HG03520 (cell line): ENCODE data around the gene TRPC4AP.
"Not testable (repeated sequence)": the region's sequence is repeated elsewhere in the genome, so short reads cannot be mapped to it uniquely, and the experiment has no call there.

ENCODE experiments used
- ATAC-seq: cut with Tn5 transposase; IDR thresholded peaks from one replicate; pipeline ENCODE4 v1.9.1; 2021; ENCODE audit warnings: mild to moderate bottlenecking, moderate library complexity; ENCODE audit not compliant: unreplicated experiment

The TRPC4AP gene, protein sequence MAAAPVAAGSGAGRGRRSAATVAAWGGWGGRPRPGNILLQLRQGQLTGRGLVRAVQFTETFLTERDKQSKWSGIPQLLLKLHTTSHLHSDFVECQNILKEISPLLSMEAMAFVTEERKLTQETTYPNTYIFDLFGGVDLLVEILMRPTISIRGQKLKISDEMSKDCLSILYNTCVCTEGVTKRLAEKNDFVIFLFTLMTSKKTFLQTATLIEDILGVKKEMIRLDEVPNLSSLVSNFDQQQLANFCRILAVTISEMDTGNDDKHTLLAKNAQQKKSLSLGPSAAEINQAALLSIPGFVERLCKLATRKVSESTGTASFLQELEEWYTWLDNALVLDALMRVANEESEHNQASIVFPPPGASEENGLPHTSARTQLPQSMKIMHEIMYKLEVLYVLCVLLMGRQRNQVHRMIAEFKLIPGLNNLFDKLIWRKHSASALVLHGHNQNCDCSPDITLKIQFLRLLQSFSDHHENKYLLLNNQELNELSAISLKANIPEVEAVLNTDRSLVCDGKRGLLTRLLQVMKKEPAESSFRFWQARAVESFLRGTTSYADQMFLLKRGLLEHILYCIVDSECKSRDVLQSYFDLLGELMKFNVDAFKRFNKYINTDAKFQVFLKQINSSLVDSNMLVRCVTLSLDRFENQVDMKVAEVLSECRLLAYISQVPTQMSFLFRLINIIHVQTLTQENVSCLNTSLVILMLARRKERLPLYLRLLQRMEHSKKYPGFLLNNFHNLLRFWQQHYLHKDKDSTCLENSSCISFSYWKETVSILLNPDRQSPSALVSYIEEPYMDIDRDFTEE

DNA sequence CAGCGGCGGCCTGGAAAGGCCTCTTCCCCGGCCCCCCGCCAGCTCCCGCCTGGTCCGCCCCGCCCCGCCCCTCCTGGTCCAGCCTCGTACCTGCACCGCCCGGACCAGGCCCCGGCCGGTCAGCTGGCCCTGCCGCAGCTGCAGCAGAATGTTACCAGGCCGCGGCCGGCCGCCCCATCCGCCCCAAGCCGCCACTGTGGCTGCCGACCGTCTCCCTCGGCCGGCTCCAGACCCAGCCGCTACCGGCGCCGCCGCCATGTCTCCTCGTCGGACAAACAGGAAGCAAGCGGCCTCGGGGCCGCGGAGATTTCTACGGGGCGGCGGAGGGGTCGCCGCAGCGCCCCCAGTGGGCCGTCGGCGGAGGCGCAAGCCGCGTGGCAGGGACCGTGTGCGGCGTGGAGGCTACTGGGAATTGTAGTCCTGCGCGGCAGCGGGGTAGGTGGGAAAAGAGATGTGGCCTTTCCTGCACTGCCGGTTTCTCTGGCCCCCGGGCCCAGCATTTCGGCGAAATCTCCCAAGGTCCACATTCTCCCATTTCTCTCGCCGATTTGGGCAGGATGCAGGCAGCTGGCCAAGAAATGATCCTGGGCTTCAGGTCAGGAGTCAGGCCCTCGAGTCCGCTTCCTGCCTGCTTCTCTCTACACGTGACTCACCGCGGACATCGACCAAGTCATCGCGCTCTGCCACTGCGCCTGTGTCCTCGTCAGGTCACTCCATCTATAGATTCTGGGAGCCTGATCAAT lies at the start of gene TRPC4AP:
Gene TRPC4AP (minus strand): TSS at position 284 of the 743 bp plus-strand sequence. CDS start 26 bp downstream, at position 258.
- peak; percentile 92 for ATAC-seq

DNA sequence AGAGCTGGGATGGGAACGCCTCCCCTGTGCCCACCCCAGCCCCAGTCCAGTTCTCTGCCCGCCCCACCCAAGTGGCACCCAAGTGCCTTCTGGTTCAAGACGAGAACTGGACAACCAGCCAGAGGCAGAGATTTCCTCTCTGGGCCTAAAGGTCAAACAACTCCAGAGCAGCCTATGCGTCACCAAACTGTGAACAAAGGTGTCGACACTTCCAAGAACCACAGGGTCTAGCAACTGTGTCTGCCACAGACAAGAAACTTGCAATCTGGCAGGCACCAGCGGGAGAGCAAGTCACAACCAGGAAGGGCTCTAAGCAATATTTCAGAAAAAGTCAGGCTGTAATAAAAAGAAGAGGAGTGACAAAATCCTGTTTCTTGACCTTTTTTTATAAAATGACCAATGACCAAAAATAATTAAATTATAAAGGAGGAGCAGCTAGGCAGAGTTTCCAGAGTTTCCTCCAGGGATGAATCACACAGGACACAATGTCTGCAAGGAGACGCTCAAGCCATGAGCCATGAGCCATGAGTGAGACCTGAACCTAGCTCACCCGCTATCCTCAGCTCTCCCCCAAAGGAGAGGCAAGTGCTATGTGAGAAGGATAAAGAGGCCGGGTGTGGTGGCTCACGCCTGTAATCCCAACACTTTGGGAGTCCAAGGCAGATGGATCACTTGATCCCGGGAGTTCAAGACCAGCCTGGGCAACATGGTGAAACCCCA lies 43.4 kb upstream of the TRPC4AP start:
- no peak for ATAC-seq

DNA sequence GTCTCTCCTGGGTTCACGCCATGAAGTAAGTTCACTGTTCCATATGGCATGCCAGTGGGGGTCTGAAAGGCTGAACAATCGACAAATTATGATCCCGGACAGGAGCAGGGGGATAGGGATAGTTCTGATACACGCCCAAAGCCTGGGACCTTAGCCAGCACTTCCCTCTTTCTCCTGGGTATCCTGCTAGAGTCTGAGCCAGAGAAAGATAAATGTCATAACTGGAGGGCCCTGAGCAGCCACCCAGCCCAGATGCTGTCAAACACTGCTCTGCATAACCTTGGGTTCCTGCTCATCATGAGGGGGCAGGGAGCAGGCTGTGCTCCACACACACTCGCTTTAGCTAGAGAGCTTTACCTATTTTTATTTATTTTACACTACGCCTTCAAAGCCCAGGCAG lies 42.3 kb upstream of the TRPC4AP start:
- no peak for ATAC-seq

DNA sequence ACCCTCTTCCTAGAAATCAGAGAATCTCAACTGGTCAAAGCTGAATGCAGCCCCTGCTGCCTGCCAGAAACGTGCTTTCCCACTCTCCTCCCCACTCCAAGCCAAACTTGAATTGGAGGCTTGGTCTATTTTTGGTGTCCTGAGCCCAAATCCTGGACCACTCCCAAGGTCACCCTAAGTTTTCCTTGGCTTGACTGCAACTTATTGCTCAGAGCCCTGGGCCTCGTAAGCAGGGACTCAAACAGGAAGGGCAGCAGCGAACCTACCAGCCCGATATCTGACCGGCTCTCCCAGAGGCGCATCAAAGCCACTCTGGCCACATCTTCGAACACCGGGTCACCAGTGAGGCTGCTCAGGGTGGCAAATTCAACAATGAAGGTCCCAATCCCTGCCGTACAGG lies 41.9 kb upstream of the TRPC4AP start:
- ATAC-seq: no peak

DNA sequence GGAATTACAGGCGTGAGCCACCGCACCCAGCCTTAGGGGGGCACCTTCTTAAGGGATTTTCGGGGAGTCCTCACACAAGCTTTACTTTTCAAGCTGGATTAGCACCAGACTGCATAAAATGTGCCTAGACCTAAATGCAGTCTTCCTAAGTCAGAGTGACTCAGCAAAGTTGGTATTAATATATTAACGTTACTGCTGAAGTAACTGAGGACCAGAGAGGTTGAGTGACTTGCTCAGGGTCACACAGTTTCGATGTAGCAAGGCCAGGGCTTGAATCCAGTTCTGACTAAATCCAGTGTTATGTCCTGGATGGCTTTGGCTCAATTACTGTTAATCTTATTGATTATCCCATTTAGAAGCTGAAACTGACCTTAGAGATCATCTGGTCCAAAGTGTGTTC lies 41.1 kb upstream of the TRPC4AP start:
- ATAC-seq: no peak

DNA sequence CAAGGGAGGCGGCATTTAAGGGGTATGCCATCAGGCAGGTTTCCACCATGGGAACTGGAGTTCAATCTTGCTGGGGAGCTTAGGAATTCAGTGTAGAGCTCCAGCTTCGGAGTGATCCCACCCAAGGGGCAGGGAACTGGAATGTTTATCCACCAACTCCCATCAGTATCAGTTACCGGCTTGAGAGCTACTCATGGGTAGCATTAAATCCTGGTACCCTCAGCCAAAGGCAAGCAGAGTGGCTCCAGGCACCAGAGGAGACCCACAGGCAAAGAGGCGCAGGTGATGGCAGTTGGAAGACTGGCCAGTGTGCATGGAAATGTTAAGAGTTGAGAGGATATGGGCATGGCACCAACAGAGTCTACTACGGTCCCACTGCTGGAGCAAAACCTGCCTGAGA lies 40.4 kb upstream of the TRPC4AP start:
- no peak for ATAC-seq

DNA sequence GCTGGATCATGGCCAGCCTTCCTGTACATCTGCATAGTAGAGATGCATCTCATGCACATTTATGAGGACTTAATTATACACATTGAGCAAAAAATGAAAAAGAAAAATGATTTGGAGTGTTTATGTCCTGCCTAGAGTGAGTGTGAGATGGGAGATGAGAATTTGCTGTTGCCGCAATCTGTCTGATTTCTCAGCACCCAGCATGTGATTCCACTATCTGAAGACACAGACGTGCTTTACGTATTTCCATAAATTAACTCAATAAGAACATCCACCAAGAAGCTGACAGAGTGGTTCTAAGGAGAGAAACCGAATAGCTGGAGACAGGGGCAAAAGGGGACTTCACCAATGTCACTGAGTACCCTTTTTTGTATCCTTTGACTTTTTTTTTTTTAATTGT lies 39.3 kb upstream of the TRPC4AP start:
- no peak for ATAC-seq

DNA sequence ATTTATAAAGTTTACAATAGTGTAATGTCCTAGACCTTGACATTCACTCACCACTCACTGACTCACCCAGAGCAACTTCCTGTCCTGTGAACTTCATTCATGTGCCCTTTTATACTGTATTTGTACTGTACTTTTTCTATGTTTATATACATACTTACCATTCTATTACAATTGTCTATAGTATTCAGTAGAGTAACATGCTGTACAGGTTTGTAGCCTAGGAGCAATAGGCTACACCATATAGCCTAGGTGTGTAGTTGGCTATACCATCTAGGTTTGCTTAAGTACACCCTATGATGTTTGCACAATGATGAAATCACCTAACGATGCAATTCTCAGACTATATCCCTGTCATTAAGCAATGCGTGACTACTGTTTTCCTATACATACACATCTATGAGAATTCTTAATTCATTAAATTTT lies 37.1 kb upstream of the TRPC4AP start:
- no peak for ATAC-seq

DNA sequence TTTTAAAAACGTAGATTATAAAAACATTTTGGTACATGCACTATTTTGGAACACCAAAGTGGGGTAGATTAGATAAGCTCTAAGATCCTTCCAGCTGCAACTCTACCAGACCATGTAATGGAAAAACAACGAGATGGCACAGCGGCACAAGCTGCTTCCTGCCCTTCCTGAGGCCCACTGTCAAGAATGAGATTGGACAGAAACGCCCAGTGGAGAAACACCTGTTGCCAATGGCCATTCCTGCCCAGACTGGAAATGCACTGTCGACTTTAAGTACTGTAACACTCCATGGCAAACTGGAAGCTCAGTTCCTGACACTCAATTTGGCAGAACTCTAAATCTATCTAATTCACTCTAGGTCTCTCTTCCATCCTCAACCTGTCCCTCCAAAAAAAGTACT lies 33.1 kb upstream of the TRPC4AP start:
- no peak for ATAC-seq

DNA sequence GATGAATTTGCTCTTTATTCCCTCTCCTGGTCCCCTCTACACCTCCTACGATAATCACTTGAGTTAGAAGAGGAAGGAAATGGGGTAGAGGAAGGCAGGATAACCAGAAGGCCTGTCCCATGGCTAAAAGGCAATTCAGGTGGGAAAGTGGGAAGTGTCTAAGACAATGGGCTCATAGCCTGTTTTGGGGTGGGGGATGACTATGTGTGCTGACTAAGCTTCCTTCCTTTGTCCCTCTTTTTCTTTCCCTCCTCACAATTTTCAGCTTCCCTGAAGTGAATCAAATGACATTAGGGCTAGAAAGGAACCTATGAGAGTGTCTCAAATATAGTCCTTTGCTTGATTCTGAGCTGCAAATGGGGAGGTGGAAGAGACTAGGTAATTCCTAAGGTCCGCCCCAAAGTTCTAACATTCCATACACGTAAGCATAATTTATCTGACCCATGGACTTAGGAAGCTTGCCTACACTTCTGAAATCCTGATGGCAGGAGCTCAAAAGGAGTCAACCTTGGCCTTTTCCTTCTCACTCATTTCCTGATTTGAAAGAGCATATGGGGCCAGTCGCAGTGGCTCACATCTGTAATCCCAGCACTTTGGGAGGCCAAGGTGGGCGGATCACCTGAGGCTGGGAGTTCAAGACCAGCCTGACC lies 30.3 kb upstream of the TRPC4AP start:
- ATAC-seq: no peak

DNA sequence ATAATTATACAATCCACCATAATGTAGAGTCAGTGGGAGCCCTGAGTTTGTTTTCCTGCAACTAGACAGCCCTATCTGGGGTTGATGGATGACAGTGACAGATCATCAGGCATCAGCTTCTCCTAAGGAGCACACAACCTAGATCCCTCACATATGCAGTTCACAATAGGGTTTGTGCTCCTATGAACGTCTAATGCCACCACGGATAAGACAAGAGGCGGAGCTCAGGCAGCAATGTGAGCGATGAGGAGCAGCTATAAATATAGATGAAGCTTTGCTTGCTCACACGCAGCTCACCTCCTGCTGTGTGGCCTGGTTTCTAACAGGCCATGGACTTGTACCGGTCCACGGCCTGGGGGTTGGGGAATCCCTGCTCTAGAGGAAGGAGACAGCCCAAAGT lies 28.6 kb upstream of the TRPC4AP start:
- ATAC-seq: no peak

DNA sequence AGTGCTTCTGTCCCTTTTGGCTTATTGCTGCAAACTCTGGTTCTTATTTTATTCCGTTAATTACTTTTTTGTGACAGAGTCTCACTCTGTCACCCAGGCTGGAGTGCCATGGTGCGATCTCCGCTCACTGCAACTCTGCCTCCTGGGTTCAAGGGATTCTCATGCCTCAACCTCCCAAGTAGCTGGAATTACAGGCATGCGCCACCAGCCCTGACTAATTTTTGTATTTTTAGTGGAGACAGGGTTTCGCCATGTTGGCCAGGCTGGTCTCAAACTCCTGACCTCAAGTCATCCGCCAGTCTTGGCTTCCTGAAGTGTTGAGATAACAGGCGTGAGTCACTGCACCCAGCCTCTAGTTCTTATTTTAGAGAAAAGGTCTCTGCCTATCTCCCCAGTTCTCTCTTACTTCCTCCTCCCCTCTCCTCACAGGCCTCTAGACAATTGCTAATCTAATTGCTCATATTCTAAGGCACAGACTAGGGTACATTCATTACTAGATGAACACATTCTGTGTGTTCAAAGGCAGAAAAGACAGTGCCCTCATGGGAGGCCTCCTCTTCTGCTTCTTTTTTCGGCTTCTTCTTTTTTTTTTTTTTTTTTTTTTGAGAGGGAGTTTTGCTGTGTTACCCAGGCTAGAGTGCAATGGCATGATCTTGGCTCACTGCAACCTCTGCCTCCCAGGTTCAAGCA lies 27.6 kb upstream of the TRPC4AP start:
- no peak for ATAC-seq

DNA sequence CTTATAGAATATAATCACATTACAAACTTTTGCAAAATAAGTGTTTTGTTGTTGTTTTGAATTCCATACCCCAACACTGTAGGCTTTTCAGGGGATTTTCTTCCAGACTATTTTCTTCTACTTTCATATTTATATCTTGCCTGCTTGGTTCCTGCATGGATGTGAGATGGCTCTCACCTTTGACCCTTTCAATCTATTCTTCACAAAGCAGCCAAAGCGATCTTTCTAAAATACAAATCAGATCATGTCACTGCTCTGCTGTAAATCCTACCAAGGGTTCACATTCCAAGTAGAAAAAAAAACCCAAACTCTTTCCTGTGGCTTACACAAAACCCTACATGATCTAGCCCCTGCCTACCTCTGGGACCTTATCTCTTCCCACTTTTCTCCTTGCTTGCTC lies 25.0 kb upstream of the TRPC4AP start:
- ATAC-seq: no peak

DNA sequence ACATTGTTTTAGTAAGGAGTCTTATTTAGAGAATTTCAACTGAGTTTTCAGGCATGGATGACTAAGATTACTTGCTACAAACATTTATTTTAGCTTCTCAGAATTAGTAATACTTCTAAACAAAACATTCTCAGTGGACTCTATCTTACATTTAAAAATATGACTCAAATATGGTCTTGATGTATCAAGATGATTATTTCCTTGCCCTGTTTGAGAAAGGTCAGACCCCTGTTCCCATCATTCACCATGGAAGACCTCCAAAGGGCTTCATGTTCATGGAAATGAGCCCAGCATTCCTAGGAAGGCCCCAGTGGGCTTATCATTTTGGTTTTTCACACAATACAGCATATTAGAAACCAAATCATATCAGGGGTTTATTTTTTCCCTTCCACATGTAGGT lies 24.6 kb upstream of the TRPC4AP start:
- ATAC-seq: no peak

DNA sequence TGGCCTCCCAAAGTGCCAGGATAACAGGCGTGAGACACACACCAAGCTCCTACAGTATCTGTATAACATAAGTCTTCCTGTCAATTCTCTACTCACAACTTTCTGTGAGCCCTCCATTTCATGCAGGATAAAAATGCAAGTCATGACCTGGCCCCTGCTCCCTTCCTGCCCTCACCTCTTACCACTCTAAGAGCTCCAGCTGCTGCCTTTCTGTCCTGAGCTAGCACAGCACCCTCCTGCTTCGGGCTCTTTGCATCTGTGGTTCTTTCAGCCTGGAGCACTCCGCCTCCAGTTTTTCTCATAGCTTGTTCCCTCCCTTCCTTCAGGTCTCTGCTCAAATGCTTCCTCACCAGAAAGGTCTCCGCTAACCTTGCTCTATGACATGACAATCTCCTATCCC lies 23.7 kb upstream of the TRPC4AP start:
- ATAC-seq: no peak

DNA sequence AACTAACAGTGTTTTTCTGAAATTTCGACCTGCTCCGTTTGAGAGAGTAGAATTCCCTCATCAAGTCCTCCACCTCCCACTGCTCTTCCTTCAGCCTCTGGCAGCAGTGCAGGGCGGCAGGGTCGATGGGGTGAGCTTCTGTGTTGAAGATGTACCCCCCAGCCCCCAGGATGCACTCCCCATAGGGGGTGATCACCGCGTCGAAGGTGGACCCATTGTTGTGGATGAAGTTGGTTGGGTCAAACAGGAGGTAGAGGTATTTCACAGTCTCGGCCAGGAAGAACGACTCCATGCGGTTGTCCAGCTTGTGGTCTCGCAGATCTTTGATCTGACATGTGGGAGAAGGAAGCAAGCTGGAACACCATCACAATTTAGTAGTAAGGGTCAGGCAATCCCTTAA lies 23.0 kb upstream of the TRPC4AP start:
- ATAC-seq: no peak

DNA sequence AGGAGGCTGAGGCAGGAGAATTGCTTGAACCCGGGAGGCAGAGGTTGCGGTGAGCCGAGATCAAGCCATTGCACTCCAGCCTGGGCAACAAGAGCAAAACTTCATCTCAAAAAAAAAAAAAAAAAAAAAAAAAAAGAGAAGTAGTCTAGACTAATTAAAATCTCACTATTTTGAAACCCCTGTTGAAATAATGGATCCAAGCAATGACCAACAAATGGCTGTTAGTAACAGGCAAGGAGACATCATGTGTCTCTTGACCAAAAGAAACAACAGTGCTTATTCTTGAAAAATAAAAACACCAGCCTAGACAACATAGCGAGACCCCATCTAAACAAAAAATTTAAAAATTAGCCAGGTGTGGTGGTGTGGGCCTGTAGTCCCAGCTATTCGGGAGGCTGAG lies 19.7 kb upstream of the TRPC4AP start:
- ATAC-seq: not testable (repeated sequence)

DNA sequence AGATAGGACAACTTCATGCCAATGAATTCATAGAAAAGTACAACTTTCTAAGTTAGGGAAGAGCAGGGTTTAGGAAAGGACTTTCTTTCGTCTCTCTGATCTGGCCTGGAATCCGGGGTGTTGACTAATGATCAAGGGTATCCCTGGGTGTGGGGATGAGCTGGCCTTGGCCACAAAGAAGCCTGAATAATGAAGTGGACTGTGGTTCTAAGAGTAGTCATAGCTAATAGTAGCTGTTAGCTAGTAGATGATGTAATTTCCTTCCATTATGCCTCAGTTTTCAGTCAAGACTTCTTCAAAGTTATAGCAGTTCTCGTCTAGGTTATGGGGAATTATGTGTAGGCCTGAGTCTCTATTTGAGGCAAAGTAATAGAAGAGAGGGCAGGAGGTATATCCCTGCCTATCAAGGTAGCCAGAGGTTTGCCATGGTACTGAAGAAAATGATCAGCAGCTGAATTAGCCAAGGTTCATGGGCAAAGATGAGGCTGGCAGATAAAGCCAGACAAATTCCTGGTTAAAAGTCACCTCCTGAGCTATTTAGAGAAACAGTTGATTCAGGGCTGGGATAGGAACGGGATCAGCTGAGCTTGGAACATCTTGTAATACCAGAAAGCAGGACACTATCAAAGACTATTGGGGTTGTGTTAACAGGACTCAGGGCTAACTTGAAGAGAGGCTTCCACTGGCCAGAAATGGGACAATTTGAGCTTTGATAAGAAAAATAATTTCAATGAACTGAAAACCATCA lies 18.7 kb upstream of the TRPC4AP start:
- ATAC-seq: no peak

DNA sequence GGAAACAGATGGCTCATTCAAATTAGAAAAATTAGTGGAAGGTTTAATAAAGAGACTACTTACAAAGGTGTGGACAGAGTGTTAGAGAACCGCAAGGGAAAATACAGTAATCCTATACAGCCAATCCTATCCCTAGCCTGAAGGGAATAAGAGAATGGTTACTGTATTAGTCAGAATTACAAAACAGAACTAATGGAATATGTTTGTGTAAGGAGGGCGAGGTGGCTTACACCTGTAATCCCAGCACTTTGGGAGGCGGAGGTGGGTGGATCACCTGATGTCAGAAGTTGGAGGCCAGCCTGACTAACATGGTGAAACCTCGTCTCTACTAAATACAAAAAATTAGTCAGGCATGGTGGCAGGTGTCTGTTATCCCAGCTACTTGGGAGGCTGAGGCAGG lies 16.3 kb upstream of the TRPC4AP start:
- no peak for ATAC-seq
